SK-N-SH (cell line): ENCODE results near the gene AUTS2. TPM values are rescaled to one million over a fixed set of nuclear protein-coding genes. Genes with fewer than 3 reads are reported as not detected.

Source experiments
- CTCF ChIA-PET: fragments of 300-600, 350-600 bp; formaldehyde crosslinking; extraction: SDS; loops from one replicate; lab custom pipeline; 2021; lab: Yijun Ruan, JAX
- POLR2A ChIA-PET: fragments of 350-600 bp; sonication (Branson Sonifier 250); formaldehyde crosslinking; extraction: SDS; loops from one replicate; lab custom pipeline; 2020; ENCODE audit warnings: antibody characterized with exemption, inconsistent platforms; lab: Yijun Ruan, JAX
- DNase-seq: peaks from one replicate; pipeline ENCODE4 v3.0.0; 2012
- H2AFZ ChIP-seq: fragments of 200-600 bp; sonication (generic); 2 replicates; pipeline ENCODE4 v1.8.1; 2016; ENCODE audit warnings: antibody characterized with exemption, mild to moderate bottlenecking, low read depth
- H3F3A ChIP-seq: fragments of 200-600 bp; sonication (generic); replicated peaks from 2 replicates; pipeline ENCODE3; 2016; ENCODE audit warnings: antibody characterized with exemption, mild to moderate bottlenecking; ENCODE audit not compliant: insufficient read depth
- H3K27ac ChIP-seq, 2 experiments: fragments of 200-500 bp in 1 of 2; fragments of 200-600 bp in 1 of 2; sonication (Bioruptor generic) in 1 of 2; sonication (generic), shearing (Covaris generic) in 1 of 2; 2 replicates each; pipeline versions ENCODE4 v1.5.1 to v1.6.1; 2014 to 2016; ENCODE audit warnings: low read depth in 2 of 2, inconsistent platforms in 1 of 2, low read length in 1 of 2, mild to moderate bottlenecking in 1 of 2, mixed read lengths in 1 of 2
- H3K27me3 ChIP-seq: fragments of 200-600 bp; sonication (generic), shearing (Covaris generic); 2 replicates; pipeline ENCODE4 v1.6.1; 2016; ENCODE audit warnings: mixed run types; ENCODE audit not compliant: insufficient read depth
- H3K36me3 ChIP-seq, 2 experiments: fragments of 200-500 bp in 1 of 2; fragments of 200-600 bp in 1 of 2; sonication (Bioruptor generic) in 1 of 2; sonication (generic) in 1 of 2; replicated peaks in 1 of 2; 2 replicates each; pipeline versions ENCODE3 to v1.5.1; 2014 to 2016; ENCODE audit warnings: low read length in 1 of 2, mild to moderate bottlenecking in 1 of 2; ENCODE audit not compliant: insufficient read depth in 2 of 2, control insufficient read depth in 1 of 2
- H3K4me1 ChIP-seq, 2 experiments: fragments of 200-500 bp in 1 of 2; fragments of 200-600 bp in 1 of 2; sonication (Bioruptor generic) in 1 of 2; sonication (generic), shearing (Covaris generic) in 1 of 2; 2 replicates each; pipeline versions ENCODE4 v1.5.1 to v1.6.1; 2014 to 2016; ENCODE audit warnings: low read depth in 1 of 2, low read length in 1 of 2, mixed run types in 1 of 2; ENCODE audit not compliant: insufficient read depth in 2 of 2, control insufficient read depth in 1 of 2
- H3K4me2 ChIP-seq: fragments of 200-600 bp; sonication (generic), shearing (Covaris generic); 2 replicates; pipeline ENCODE4 v1.6.1; 2017; ENCODE audit warnings: mixed run types
- H3K4me3 ChIP-seq, 2 experiments: fragments of 200-500 bp in 1 of 2; fragments of 200-600 bp in 1 of 2; sonication (Bioruptor generic) in 1 of 2; sonication (generic), shearing (Covaris generic) in 1 of 2; 2 replicates each; pipeline versions ENCODE4 v1.5.1 to v1.8.1; 2014 to 2016; ENCODE audit warnings: low read depth in 2 of 2, inconsistent platforms in 1 of 2, low read length in 1 of 2, mild to moderate bottlenecking in 1 of 2, mixed read lengths in 1 of 2, moderate library complexity in 1 of 2
- H3K79me2 ChIP-seq: fragments of 200-600 bp; sonication (generic); 2 replicates; pipeline ENCODE4 v1.8.1; 2017; ENCODE audit warnings: mild to moderate bottlenecking; ENCODE audit not compliant: insufficient read depth
- H3K9ac ChIP-seq: fragments of 200-600 bp; sonication (generic); 2 replicates; pipeline ENCODE4 v1.6.1; 2017; ENCODE audit warnings: mixed run types
- H3K9me2 ChIP-seq: fragments of 200-600 bp; sonication (generic); 2 replicates; pipeline ENCODE4 v1.6.1; 2017; ENCODE audit warnings: mixed run types
- H3K9me3 ChIP-seq: fragments of 200-600 bp; sonication (generic); 2 replicates; pipeline ENCODE4 v1.6.1; 2017; ENCODE audit warnings: mixed run types, mild to moderate bottlenecking, moderate library complexity
- H4K20me1 ChIP-seq: fragments of 200-600 bp; sonication (generic); 2 replicates; pipeline ENCODE4 v1.6.1; 2017; ENCODE audit warnings: mild to moderate bottlenecking, mixed run types; ENCODE audit not compliant: insufficient read depth
- EP300 ChIP-seq, 2 experiments: IDR thresholded peaks; 2 replicates each; pipeline versions ENCODE4 v1.4.0 to v1.6.1; 2012; ENCODE audit warnings: borderline replicate concordance in 1 of 2, low read depth in 1 of 2, low read length in 1 of 2
- EZH2phosphoT487 ChIP-seq: fragments of 200-600 bp; sonication (generic); IDR thresholded peaks from 2 replicates; pipeline ENCODE4 v1.6.1; 2017; ENCODE audit warnings: low read depth, mixed run types, mild to moderate bottlenecking, antibody characterized with exemption, moderate library complexity, borderline replicate concordance
- GATA2 ChIP-seq: sonication (generic); formaldehyde crosslinking; IDR thresholded peaks from 2 replicates; pipeline ENCODE4 v1.5.0; 2020; ENCODE audit warnings: mild to moderate bottlenecking, missing genetic modification reagents
- JUND ChIP-seq: IDR thresholded peaks from 2 replicates; pipeline ENCODE4 v1.4.0; 2012
- NFIC ChIP-seq: IDR thresholded peaks from 2 replicates; pipeline ENCODE4 v1.4.0; 2012; ENCODE audit warnings: borderline replicate concordance
- PBX3 ChIP-seq: IDR thresholded peaks from 2 replicates; pipeline ENCODE4; 2012
- POLR2AphosphoS5 ChIP-seq: IDR thresholded peaks from 2 replicates; pipeline ENCODE4 v1.6.1; 2012; ENCODE audit warnings: low read depth, low read length
- RAD21 ChIP-seq: IDR thresholded peaks from 2 replicates; pipeline ENCODE4 v1.6.1; 2012; ENCODE audit warnings: mild to moderate bottlenecking, low read length
- RFX5 ChIP-seq: IDR thresholded peaks from 2 replicates; pipeline ENCODE4 v1.6.1; 2012; ENCODE audit warnings: mild to moderate bottlenecking, improper control_type of control experiment, low read length
- TCF12 ChIP-seq: IDR thresholded peaks from 2 replicates; pipeline ENCODE4 v1.4.0; 2012
- USF1 ChIP-seq: IDR thresholded peaks from 2 replicates; pipeline ENCODE4 v1.4.0; 2012; ENCODE audit warnings: low read depth, borderline replicate concordance
- WGBS: methylation state at CpG from one replicate; pipeline ENCODE4 v1.1.6; 2017; ENCODE audit warnings: low lambda C conversion rate; 5-methylcytosine and 5-hydroxymethylcytosine counted together
- polyA plus RNA-seq, 3 experiments: library from polyadenylated mRNA; depleted of rRNA; stranded (reverse); fragments of >200 nt; gene quantifications; 2 replicates each; pipeline ENCODE4 v1.2.3, GENCODE V29; 2012
- TF ChIP-seq, protein P1 (sequence below): IDR thresholded peaks from 2 replicates; pipeline ENCODE4 v1.6.1; 2012; ENCODE audit warnings: mild to moderate bottlenecking, low read depth, low read length, moderate library complexity

The AUTS2 gene
- polyA plus RNA-seq, 1 of the 3 experiments (the other 2 are of a cell fraction) = 15.6 TPM

GRCh38 chr7:69656890-69657289 is 58.6 kb downstream of the AUTS2 start:
- H3K4me2 ChIP-seq = peak overlapping the region; percentile 52
- TF ChIP-seq EZH2phosphoT487 = no peak
- 0 out of 2 replicates have a peak, but pooled peaks have one; percentile 38 for TF ChIP-seq JUND
- TF ChIP-seq GATA2 (CRISPR knock-in tag) = peak; percentile 31; the same call in 1 of the 2 replicates
- TF ChIP-seq RFX5 = no peak
- TF ChIP-seq TCF12 = peak; percentile 93
- peak; percentile 32; the same call in 1 of the 2 replicates for TF ChIP-seq NFIC
- TF ChIP-seq, protein P1, sequence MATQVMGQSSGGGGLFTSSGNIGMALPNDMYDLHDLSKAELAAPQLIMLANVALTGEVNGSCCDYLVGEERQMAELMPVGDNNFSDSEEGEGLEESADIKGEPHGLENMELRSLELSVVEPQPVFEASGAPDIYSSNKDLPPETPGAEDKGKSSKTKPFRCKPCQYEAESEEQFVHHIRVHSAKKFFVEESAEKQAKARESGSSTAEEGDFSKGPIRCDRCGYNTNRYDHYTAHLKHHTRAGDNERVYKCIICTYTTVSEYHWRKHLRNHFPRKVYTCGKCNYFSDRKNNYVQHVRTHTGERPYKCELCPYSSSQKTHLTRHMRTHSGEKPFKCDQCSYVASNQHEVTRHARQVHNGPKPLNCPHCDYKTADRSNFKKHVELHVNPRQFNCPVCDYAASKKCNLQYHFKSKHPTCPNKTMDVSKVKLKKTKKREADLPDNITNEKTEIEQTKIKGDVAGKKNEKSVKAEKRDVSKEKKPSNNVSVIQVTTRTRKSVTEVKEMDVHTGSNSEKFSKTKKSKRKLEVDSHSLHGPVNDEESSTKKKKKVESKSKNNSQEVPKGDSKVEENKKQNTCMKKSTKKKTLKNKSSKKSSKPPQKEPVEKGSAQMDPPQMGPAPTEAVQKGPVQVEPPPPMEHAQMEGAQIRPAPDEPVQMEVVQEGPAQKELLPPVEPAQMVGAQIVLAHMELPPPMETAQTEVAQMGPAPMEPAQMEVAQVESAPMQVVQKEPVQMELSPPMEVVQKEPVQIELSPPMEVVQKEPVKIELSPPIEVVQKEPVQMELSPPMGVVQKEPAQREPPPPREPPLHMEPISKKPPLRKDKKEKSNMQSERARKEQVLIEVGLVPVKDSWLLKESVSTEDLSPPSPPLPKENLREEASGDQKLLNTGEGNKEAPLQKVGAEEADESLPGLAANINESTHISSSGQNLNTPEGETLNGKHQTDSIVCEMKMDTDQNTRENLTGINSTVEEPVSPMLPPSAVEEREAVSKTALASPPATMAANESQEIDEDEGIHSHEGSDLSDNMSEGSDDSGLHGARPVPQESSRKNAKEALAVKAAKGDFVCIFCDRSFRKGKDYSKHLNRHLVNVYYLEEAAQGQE = no peak
- no peak for TF ChIP-seq RAD21
- TF ChIP-seq PBX3 = peak; percentile 63
- TF ChIP-seq USF1 = no peak
- TF ChIP-seq POLR2AphosphoS5 = peak; percentile 35; the same call in 1 of the 2 replicates
- TF ChIP-seq EP300 (IDR thresholded peaks at IDR 0.05; ENCODE audit: borderline replicate concordance in 1 of 2, low read depth in 1 of 2, low read length in 1 of 2) = peak in 1 of 2 experiments; percentile 4; a peak in 1 of 4 replicates
- TF ChIP-seq, all 33 proteins: peak for 7
- peak; percentile 62 for DNase-seq
- Histone ChIP-seq H3K79me2 (peaks cover 44% of the 10 kb centered on the region), H3K9me2 (no peaks in the 10 kb centered on the region), H3K27me3 (no peaks in the 10 kb centered on the region), H3F3A (no peaks in the 10 kb centered on the region), H3K4me1 (peaks cover 20 to 54% of the 10 kb centered on the region in 2 experiments; a peak in 3 of 4 replicates), H3K4me3 (peak overlapping the region; percentile 2 to 4; a peak in 1 of 4 replicates), H3K9ac (no peak overlapping the region), H3K36me3 (no peaks in the 10 kb centered on the region), H3K9me3 (no peaks in the 10 kb centered on the region), H3K27ac (peak overlapping the region; percentile 61 to 78), H4K20me1 (peaks cover 39% of the 10 kb centered on the region), H2AFZ (no peak overlapping the region)
- ChIA-PET CTCF (interaction anchor here (0.9 to 1.4 kb wide), 3 partner anchors 20 to 34 kb away, joined by 3 to 4 read pairs (median 3); no protein-coding TSS in a partner anchor), POLR2A (no interaction called here)
- 8% methylated on average over 5 of the region's 5 CpGs for WGBS
